ENCODE results near the gene PAK4. TPM values are rescaled to one million over a fixed set of nuclear protein-coding genes. Genes with fewer than 3 reads are reported as not detected.

The PAK4 gene
- total RNA-seq, 5 donors from 2014 or later (not counting 1 experiment from before 2014, with no cell fraction given): 8.6 to 16.8 (median 12.9) TPM

GRCh38 chr19:39154629-39155100, 29.1 kb downstream of the PAK4 start:
- Mint-ChIP-seq H3K36me3 (peaks cover 4% of the 10 kb centered on the region), H3K27ac (no peak overlapping the region), H3K4me3 (no peak overlapping the region), H3K27me3 (no peaks in the 10 kb centered on the region), H3K4me1 (peaks cover 26 to 33% (median 32%) of the 10 kb centered on the region in 3 donors), H3K9me3 (no peaks in the 10 kb centered on the region)
- ATAC-seq (replicated peaks in 1 of 4) (no peak), DNase-seq (no peak)
- ChIA-PET CTCF (interaction anchor here in 1 of 2 donors (0.6 kb wide), 1 partner anchor 415 kb away, joined by 3 read pairs; no protein-coding TSS in a partner anchor), POLR2A (no interaction called here)
- Histone ChIP-seq H3K9me3 (no peaks in the 10 kb centered on the region), H3K27ac (ENCODE audit: low read length) (no peak overlapping the region), H3K36me3 (ENCODE audit: control insufficient read depth in 2 of 2, extremely low read depth in 1 of 2, insufficient read depth in 1 of 2, low read length in 1 of 2) (peaks cover 0 to 7% of the 10 kb centered on the region in 2 donors), H3K4me1 (ENCODE audit: control insufficient read depth in 1 of 2, extremely low read depth in 1 of 2, insufficient read depth in 2 of 2, low read length in 2 of 2) (peaks cover 2 to 20% of the 10 kb centered on the region in 2 experiments), H3K4me3 (ENCODE audit: control insufficient read depth in 1 of 2, extremely low read depth in 1 of 2, low read length in 1 of 2) (no peak overlapping the region), H3K27me3 (replicated peaks in 1 of 2; ENCODE audit: control insufficient read depth in 2 of 2, extremely low read depth in 1 of 2, insufficient read depth in 2 of 2, low read length in 1 of 2) (no peaks in the 10 kb centered on the region)
- 93% methylated on average over 3 of the region's 11 CpGs for WGBS (ENCODE audit: insufficient coverage)

GRCh38 chr19:39155114-39155700, 29.6 kb downstream of the PAK4 start:
- no peaks in the 10 kb centered on the region for H3K9me3 Mint-ChIP-seq
- H3K27ac Mint-ChIP-seq: no peak overlapping the region
- WGBS (ENCODE audit: insufficient coverage): 82% methylated on average over 8 of the region's 11 CpGs

GRCh38 chr19:39155741-39156140, 30.2 kb downstream of the PAK4 start:
- Mint-ChIP-seq H3K4me1 (peaks cover 32 to 36% (median 34%) of the 10 kb centered on the region in 3 donors), H3K27me3 (no peaks in the 10 kb centered on the region), H3K36me3 (peaks cover 4% of the 10 kb centered on the region), H3K9me3 (no peaks in the 10 kb centered on the region), H3K27ac (no peak overlapping the region), H3K4me3 (no peak overlapping the region)
- Histone ChIP-seq H3K27me3 (replicated peaks in 1 of 2; ENCODE audit: control insufficient read depth in 2 of 2, extremely low read depth in 1 of 2, insufficient read depth in 2 of 2, low read length in 1 of 2) (no peaks in the 10 kb centered on the region), H3K9me3 (no peaks in the 10 kb centered on the region), H3K4me1 (ENCODE audit: control insufficient read depth in 1 of 2, extremely low read depth in 1 of 2, insufficient read depth in 2 of 2, low read length in 2 of 2) (peaks cover 2 to 20% of the 10 kb centered on the region in 2 experiments), H3K27ac (ENCODE audit: low read length) (no peak overlapping the region), H3K4me3 (ENCODE audit: control insufficient read depth in 1 of 2, extremely low read depth in 1 of 2, low read length in 1 of 2) (no peak overlapping the region), H3K36me3 (ENCODE audit: control insufficient read depth in 2 of 2, extremely low read depth in 1 of 2, insufficient read depth in 1 of 2, low read length in 1 of 2) (peaks cover 0 to 7% of the 10 kb centered on the region in 2 donors)
- ATAC-seq (replicated peaks in 1 of 4) (no peak), DNase-seq (no peak)
- POLR2A ChIA-PET: no interaction called here
- CTCF ChIA-PET: no interaction called here
- WGBS (ENCODE audit: insufficient coverage): 98% methylated on average over 12 of the region's 15 CpGs

More at GRCh38 chr19:39155114-39155700, 29.6 kb downstream of the PAK4 start:
- Histone ChIP-seq H3K27ac (ENCODE audit: low read length) (no peak overlapping the region), H3K4me3 (ENCODE audit: control insufficient read depth in 1 of 2, extremely low read depth in 1 of 2, low read length in 1 of 2) (no peak overlapping the region), H3K36me3 (ENCODE audit: control insufficient read depth in 2 of 2, extremely low read depth in 1 of 2, insufficient read depth in 1 of 2, low read length in 1 of 2) (peaks cover 0 to 7% of the 10 kb centered on the region in 2 donors), H3K27me3 (replicated peaks in 1 of 2; ENCODE audit: control insufficient read depth in 2 of 2, extremely low read depth in 1 of 2, insufficient read depth in 2 of 2, low read length in 1 of 2) (no peaks in the 10 kb centered on the region), H3K4me1 (ENCODE audit: control insufficient read depth in 1 of 2, extremely low read depth in 1 of 2, insufficient read depth in 2 of 2, low read length in 2 of 2) (peaks cover 2 to 20% of the 10 kb centered on the region in 2 experiments), H3K9me3 (no peaks in the 10 kb centered on the region)
- no peak for DNase-seq
- no peak overlapping the region for H3K4me3 Mint-ChIP-seq
- peaks cover 4% of the 10 kb centered on the region for H3K36me3 Mint-ChIP-seq
- H3K27me3 Mint-ChIP-seq: no peaks in the 10 kb centered on the region
- H3K4me1 Mint-ChIP-seq: peaks cover 29 to 34% (median 32%) of the 10 kb centered on the region in 3 donors
- ATAC-seq (replicated peaks in 1 of 4): no peak
- ChIA-PET CTCF (no interaction called here), POLR2A (no interaction called here)

- 81% methylated on average over 16 of the region's 24 CpGs for WGBS (ENCODE audit: insufficient coverage)
- Mint-ChIP-seq H3K27ac (no peak overlapping the region), H3K9me3 (no peaks in the 10 kb centered on the region), H3K4me3 (no peak overlapping the region), H3K4me1 (peaks cover 29 to 32% (median 30%) of the 10 kb centered on the region in 3 donors), H3K27me3 (no peaks in the 10 kb centered on the region), H3K36me3 (peaks cover 4% of the 10 kb centered on the region)
- DNase-seq (no peak), ATAC-seq (replicated peaks in 1 of 4) (no peak)
- Histone ChIP-seq H3K27ac (ENCODE audit: low read length) (no peak overlapping the region), H3K4me1 (ENCODE audit: control insufficient read depth in 1 of 2, extremely low read depth in 1 of 2, insufficient read depth in 2 of 2, low read length in 2 of 2) (peaks cover 2 to 20% of the 10 kb centered on the region in 2 experiments), H3K9me3 (no peaks in the 10 kb centered on the region), H3K36me3 (ENCODE audit: control insufficient read depth in 2 of 2, extremely low read depth in 1 of 2, insufficient read depth in 1 of 2, low read length in 1 of 2) (peaks cover 0 to 4% of the 10 kb centered on the region in 2 donors), H3K27me3 (replicated peaks in 1 of 2; ENCODE audit: control insufficient read depth in 2 of 2, extremely low read depth in 1 of 2, insufficient read depth in 2 of 2, low read length in 1 of 2) (no peaks in the 10 kb centered on the region), H3K4me3 (ENCODE audit: control insufficient read depth in 1 of 2, extremely low read depth in 1 of 2, low read length in 1 of 2) (no peak overlapping the region)
- ChIA-PET POLR2A (no interaction called here), CTCF (interaction anchor here in 1 of 2 donors (0.6 kb wide), 1 partner anchor 46 kb away, joined by 4 read pairs; no protein-coding TSS in a partner anchor)
Measured at GRCh38 chr19:39156326-39157230, 31.0 kb downstream of the PAK4 start.

- POLR2A ChIA-PET: no interaction called here
- Histone ChIP-seq H3K4me3 (ENCODE audit: control insufficient read depth in 1 of 2, extremely low read depth in 1 of 2, low read length in 1 of 2) (no peak overlapping the region), H3K27me3 (replicated peaks in 1 of 2; ENCODE audit: control insufficient read depth in 2 of 2, extremely low read depth in 1 of 2, insufficient read depth in 2 of 2, low read length in 1 of 2) (no peaks in the 10 kb centered on the region), H3K9me3 (no peaks in the 10 kb centered on the region), H3K4me1 (ENCODE audit: control insufficient read depth in 1 of 2, extremely low read depth in 1 of 2, insufficient read depth in 2 of 2, low read length in 2 of 2) (peaks cover 2 to 20% of the 10 kb centered on the region in 2 experiments), H3K27ac (ENCODE audit: low read length) (no peak overlapping the region), H3K36me3 (ENCODE audit: control insufficient read depth in 2 of 2, extremely low read depth in 1 of 2, insufficient read depth in 1 of 2, low read length in 1 of 2) (peaks cover 0 to 4% of the 10 kb centered on the region in 2 donors)
- ATAC-seq (replicated peaks in 1 of 4) (no peak), DNase-seq (no peak)
- no peak overlapping the region for H3K4me3 Mint-ChIP-seq
- H3K4me1 Mint-ChIP-seq: peaks cover 30 to 31% (median 30%) of the 10 kb centered on the region in 3 donors
- CTCF ChIA-PET: interaction anchor here (0.6 kb wide), 2 partner anchors 9 to 47 kb away, joined by 4 read pairs; no protein-coding TSS in a partner anchor
- H3K9me3 Mint-ChIP-seq: no peaks in the 10 kb centered on the region
- no peaks in the 10 kb centered on the region for H3K27me3 Mint-ChIP-seq
- peaks cover 4% of the 10 kb centered on the region for H3K36me3 Mint-ChIP-seq
- WGBS (ENCODE audit: insufficient coverage): 99% methylated on average over 16 of the region's 23 CpGs
- H3K27ac Mint-ChIP-seq: no peak overlapping the region
Measured at GRCh38 chr19:39157275-39157996, 31.9 kb downstream of the PAK4 start.

GRCh38 chr19:39157997-39158389, 32.4 kb downstream of the PAK4 start:
- peaks cover 2 to 20% of the 10 kb centered on the region in 2 experiments for H3K4me1 ChIP-seq (ENCODE audit: control insufficient read depth in 1 of 2, extremely low read depth in 1 of 2, insufficient read depth in 2 of 2, low read length in 2 of 2)
- DNase-seq: no peak
- H3K27me3 ChIP-seq (replicated peaks in 1 of 2; ENCODE audit: control insufficient read depth in 2 of 2, extremely low read depth in 1 of 2, insufficient read depth in 2 of 2, low read length in 1 of 2): no peaks in the 10 kb centered on the region
- ChIA-PET POLR2A (no interaction called here), CTCF (interaction anchor here in 1 of 2 donors (0.6 kb wide), 1 partner anchor 8 kb away, joined by 4 read pairs; no protein-coding TSS in a partner anchor)
- no peak for ATAC-seq (replicated peaks in 1 of 4)
- H3K4me1 Mint-ChIP-seq: peaks cover 30 to 35% (median 34%) of the 10 kb centered on the region in 3 donors
- no peaks in the 10 kb centered on the region for H3K9me3 ChIP-seq
- H3K36me3 Mint-ChIP-seq: peaks cover 4% of the 10 kb centered on the region
- H3K4me3 ChIP-seq (ENCODE audit: control insufficient read depth in 1 of 2, extremely low read depth in 1 of 2, low read length in 1 of 2): no peak overlapping the region
- no peaks in the 10 kb centered on the region for H3K9me3 Mint-ChIP-seq
- H3K4me3 Mint-ChIP-seq: no peak overlapping the region
- H3K27ac ChIP-seq (ENCODE audit: low read length): no peak overlapping the region
- over 99% methylated on average over 12 of the region's 15 CpGs for WGBS (ENCODE audit: insufficient coverage)
- H3K27me3 Mint-ChIP-seq: no peaks in the 10 kb centered on the region
- H3K27ac Mint-ChIP-seq: no peak overlapping the region
- peaks cover 0 to 4% of the 10 kb centered on the region in 2 donors for H3K36me3 ChIP-seq (ENCODE audit: control insufficient read depth in 2 of 2, extremely low read depth in 1 of 2, insufficient read depth in 1 of 2, low read length in 1 of 2)
